ENCODE measurements around the gene IL13RA1.
"Not testable (repeated sequence)": the region's sequence is repeated elsewhere in the genome, so short reads cannot be mapped to it uniquely, and the experiment has no call there.

Gene IL13RA1

DNA sequence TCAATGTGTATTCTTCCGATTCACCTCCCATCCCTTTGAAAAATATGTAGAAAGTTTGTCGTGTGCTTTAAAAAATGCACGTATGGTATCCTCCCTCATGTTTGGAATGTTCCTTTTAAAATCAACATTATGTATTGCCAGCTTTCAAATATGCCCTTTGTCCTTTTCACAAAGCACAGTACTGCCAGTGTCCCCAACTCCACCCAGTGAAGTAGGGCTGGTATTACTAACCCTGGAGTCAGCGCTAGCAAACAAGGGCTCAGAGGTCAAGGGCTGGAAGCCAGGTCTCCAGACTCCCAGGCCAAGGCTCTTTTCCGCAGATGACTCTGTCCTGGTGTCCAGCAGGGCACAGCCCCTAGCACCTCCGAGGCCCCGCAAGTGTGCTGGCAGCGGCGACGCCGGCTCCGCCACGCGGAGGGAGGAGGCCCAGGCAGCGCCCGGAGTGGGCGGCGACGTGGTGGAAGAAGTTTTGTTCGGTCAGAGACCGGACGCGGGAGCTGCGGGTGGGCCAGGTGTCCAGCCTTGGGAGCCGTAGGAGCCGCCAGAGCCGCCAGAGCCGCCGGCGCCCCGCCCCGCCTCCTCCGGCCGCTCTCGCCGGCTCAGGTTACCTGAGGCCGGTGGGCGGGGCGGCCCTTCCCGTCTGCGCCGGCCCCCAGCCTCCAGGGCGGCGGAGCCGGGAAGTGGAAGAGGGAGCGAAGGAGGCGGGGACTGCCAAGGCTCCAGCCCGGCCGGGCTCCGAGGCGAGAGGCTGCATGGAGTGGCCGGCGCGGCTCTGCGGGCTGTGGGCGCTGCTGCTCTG, at the start of gene IL13RA1:
TSS of gene IL13RA1 (plus strand) at position 720 of the 799 bp plus-strand sequence. CDS start at position 753, 33 bp downstream.
- peak; percentile 69 for DNase-seq

DNA sequence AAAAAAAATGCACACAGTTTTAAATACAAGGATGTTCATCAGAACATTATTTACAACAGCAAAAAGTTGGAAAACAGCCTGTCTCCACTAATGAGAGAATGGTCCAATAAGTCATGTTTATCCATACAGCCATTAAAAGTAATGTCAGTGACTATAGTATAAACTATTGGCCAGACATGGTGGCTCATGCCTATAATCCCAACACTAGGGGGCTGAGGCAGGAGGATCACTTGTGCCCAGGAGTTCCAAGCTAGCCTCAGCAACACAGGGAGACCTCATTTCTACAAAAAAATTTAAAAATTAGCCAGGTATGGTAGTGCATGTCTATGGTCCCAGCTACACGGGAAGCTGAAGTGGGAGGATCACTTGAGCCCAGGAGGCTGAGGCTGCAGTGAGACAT, 48.1 kb upstream of the IL13RA1 start:
- no peak for DNase-seq

DNA sequence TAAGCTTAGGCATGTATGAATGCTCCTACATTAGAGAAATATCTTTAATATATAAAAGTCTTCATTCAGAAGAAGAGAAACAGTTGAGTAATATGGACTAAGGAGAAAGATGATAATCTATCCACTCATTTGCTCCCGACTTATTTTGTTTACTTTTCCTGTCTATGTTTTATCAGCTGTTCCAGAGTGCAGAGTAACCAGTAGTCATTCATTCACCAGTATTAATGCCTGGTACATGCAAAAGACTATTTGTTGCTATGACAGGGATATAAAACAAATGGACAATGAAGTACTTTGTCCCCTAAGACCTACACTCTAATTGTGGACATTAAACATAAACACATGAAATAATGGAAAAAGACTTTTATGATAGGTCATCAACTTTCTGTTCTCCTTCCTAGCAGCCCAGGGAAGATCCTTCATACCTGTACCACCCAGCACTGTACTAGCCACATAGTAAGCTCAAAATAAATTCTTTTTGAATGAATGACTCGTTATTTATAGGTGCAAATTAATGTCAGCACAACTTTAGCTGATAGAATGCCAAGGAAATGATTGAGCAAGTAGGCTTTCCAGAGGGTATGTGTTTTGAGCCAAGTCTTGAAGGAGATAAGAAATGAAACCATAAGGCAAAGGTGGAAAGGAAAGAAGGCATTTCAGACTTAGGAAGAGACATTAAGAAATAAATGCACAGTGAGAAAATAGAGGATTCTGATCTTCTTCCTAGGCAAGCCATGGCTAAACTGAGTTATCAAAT, 45.0 kb upstream of the IL13RA1 start:
- DNase-seq, result no peak

DNA sequence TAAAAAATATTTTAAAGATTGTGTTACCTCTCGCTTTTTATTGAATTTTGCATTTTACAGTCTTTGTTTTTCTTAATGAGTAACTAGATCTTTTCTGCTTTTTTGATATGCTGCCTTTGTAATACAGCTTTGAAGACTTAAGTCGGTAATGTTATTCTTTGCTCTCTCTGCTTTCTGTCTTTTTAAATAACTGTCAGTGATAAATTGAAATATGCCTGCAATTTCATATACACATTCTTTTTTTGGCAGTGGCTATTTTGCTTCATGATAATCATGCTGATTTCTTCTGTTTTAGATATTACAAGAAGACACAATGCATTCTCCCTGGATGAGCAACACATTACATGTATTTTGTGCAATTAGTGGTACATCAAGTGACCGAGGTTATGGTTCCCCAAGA, 42.0 kb upstream of the IL13RA1 start:
- DNase-seq, result no peak

DNA sequence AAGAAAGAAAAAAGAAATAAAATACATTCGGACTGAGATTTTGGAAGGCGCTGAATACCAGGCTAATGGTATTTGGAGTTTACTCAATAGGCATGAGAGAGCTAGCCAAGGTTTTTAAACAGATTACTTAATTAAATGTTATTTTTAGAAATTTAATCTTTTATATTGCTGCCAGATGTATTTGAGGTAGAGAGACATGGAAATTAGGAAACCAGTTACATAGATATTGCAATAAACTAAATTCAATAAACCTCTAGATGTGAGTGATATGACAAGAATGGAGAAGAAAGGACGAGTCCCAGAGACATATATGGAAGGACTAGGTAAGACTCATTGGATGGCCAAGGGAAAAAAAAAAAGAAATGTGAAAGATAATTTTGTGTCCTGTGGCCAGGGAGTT, 38.5 kb upstream of the IL13RA1 start:
- DNase-seq, result no peak

DNA sequence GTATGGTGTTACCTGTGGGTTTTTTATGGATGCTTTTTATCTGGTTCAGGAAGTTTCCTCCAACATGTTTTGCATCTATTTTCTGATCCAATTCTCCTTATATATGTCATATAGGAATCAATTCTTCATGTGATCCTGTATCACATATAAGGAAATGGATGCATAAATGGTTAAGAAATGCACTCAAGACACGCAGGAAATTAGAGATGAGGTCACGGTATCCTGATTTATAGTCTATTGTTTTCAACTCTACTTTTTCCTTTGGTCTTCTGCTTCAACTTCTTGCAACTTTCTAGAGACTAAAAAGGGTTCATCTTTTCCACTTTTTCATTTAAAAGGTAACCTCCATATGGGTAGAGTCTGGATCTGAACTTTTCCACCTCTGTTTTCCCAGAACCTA, 33.6 kb upstream of the IL13RA1 start:
- DNase-seq, result no peak

DNA sequence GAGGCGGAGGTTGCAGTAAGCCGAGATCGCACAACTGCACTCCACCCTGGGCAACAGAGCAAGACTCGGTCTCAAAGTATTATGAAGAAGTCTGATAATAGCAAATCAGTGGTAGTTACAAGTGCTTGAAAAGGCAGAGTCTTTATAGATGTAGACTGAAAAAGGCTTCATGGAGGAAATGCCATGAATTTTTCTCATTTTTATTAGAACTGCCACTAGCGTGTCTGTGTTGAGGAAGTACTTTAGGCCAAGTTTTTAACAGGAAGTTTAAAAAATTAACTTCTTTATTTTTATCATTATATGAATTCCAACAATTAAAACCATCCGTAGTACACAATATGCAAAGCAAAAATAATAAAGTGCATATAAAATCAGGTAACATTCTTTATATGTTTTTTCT, 32.8 kb upstream of the IL13RA1 start:
- DNase-seq, result no peak

DNA sequence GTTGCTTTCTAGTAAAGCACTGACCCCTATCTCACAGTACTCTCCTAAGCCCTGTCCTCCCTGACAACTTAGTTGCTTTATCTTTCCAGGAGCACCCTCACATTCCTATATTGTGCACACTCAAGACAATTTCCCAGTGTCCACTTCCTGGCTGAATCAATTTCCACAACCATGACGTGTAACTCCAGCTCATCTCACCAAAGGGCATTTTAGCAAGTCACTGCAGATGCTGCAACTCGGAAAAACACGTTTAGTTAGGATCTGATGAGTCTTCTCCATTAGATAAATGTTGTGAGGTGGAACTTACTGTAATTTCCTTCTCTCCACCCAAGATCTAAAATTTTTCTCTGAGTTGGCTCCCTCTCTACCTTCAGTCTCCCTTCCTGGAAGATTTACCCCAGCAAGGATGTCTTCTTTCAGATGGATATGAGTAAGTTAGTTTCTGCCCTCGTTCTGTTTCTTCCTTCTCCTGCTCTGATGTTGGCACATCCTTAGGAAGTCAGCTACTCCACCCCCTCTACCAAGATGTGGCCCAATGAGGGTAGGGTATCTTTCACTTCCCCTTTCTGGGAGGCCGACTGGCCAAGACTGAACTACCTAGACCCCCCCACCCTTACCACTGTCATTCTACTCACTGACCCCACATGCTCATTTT, 28.8 kb upstream of the IL13RA1 start:
- no peak for DNase-seq

DNA sequence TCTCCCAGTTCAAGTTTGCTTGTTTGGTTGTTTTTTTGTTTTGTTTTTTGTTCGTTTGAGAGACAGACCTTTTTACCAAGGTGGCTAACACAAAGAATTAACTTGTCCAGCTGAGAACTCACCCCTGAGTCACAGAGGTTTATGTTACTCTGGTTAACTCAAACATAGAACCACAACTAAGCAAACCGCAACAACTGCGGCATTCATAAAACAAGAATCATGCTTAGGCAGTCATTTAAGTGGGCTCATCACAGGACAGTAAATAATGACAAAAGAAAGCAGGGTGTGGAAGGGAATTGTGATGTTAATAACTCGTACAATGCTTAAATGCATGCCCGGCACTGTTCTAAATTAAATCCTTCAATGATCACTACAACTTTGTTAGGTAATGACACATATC, 24.7 kb upstream of the IL13RA1 start:
- no peak for DNase-seq

DNA sequence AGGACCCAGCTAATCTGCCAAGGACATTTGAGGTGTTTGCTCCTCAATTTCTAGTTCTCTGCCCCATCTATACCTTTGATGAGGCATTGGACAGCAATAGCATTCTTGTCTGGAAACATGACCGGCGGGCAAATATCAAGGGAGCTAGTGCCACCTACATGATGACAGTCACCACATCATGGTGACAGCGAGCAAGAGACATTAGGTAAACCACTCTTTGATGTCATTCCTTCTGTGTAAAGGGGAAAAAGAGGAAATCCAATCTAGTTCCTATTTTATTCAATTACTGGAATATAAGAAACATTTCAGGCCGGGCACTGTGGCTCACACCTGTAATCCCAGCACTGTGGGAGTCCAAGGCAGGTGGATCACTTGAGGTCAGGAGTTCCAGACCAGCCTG, 20.7 kb upstream of the IL13RA1 start:
- no peak for DNase-seq

DNA sequence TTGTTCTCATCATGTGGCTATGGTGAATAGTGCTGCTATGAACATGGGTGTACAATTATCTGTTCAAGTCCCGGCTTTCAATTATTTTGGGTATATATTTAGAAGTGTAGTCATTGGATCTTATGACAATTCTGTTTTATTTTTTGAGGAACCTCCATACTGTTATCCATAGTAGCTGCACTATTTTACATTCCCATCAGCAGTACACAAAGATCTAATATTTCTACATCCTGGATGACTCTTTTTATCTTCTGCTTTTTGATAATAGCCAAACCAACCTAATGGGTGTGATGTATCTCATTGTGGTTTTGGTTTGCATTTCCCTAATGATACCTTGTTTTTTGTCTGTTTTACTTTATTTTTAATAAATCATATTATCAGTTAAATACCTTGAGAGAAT, 12.9 kb upstream of the IL13RA1 start:
- DNase-seq, result no peak

DNA sequence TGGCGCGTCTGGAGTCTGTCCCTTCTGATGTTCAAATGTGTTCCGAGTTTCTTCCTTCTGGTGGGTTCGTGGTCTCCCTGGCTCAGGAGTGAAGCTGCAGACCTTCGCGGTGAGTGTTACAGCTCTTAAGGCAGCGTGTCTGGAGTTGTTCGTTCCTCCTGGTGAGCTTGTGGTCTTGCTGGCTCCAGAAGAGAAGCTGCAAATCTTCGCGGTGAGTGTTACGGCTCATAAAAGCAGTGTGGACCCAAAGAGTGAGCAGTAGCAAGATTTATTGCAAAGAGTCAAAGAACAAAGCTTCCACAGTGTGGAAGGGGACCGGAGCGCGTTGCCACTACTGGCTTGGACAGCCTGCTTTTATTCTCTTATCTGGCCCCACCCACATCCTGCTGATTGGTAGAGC, 11.5 kb upstream of the IL13RA1 start:
- not testable (repeated sequence) for DNase-seq

DNA sequence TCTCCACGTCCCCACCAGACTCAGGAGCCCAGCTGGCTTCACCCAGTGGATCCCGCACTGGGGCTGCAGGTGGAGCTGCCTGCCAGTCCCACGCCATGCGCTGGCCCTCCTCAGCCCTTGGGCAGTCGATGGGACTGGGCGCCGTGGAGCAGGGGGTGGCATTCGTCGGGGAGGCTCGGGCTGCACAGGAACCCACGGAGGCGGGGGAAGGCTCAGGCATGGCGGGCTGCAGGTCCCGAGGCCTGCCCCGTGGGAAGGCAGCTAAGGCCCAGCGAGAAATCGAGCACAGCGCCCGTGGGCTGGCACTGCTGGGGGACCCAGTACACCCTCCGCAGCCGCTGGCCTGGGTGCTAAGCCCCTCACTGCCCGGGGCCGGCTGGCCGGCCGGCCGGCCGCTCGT, 10.6 kb upstream of the IL13RA1 start:
- not testable (repeated sequence) for DNase-seq

DNA sequence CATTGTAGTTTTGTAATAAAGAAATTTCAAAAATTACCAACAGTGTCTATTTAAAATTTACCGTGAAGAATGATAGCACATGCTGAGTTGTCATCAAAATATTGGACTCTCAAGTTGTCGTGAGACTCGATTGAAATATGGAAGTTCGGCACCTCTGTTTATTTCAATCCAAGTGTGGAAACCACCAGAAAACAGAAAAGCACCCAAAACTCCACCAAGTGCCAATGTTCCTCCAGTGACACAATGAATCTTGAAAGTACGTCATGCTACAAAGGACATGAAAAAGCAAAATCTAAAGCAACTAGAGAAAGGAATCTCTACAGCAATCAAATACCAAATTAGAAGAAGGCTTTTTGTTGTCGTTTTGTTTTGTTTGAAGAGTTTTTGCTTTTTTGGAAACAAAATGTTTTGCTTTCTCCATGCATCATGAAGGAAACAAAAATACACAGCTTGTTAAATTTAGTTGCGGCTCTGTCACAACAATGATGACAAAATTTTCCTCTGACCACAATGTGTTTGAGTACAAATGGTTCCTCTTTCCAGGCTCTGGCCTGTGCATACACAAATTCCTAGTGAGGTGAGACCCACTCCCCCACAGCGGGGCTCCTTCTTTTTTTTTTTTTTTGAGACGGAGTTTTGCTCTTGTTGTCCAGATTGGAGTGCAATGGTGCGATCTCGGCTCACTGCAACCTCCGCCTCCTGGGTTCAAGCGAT, 9.6 kb upstream of the IL13RA1 start:
- DNase-seq, result no peak

DNA sequence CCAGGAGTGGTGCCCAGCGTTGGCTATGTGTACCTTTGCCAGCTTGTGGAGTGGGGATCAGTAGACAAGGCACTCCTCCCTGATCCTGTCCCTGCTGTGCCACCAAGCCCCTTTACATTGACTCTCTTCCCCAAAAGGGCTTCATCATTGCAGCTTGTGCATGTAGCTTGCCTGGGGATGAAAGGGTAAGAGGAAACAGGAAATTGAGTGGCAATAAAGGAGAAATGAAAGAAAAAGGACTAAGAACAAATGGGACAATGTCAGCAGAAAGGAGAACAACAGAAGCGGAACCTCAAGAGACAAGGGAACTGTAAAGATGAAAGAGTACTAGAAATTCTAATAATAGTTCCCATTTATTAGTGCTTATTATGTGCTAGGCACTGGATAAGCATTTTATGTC, 8.7 kb upstream of the IL13RA1 start:
- no peak for DNase-seq

DNA sequence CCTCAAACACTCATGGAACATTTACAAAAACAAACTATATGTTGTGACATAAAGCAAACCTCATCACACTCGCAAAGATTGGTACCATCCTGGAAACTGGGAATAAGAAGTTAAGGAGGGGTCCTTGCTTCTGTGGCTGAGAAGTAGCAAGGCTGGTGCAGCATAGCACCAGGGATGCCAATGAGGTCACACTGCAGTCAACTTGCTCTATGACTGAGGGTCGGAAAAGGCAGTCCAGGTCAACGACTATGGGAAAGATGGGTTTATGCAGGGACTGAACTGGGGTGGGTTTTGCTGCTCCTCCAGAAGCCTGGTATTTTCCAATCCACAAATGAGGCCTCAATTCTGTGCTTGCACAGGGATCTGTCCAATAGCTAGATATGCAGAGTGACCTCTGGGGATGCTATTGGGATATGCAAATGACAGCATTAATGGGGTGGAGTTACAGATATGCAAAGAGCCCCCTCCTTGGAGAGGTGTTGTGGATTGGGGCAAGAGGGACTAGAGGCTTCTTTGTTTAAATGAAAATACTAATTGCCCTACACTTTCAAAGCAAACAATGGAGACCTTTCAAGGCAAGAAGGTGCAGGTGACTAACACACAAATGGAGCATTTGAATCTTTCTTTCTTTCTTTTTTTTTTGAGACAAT, 7.2 kb upstream of the IL13RA1 start:
- DNase-seq, result no peak

DNA sequence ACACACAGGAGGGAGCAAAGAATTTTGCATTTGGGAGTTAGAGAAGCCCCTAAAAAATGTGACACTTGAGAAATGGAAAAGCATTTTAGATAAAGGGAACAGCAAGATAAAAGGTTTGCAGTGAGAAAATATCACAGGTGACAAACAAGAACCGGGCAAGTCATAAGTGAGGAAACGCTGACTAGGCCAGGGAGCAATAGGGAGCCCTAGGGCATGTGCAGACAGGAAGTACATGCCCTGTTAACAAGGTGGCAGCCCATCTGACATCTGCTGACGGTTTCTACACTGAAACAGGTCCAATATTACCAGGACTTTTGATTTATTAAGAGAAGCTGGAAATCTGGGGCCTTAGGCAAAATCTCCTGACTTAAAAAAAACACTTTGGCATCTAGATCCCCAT, 4.0 kb upstream of the IL13RA1 start:
- no peak for DNase-seq

DNA sequence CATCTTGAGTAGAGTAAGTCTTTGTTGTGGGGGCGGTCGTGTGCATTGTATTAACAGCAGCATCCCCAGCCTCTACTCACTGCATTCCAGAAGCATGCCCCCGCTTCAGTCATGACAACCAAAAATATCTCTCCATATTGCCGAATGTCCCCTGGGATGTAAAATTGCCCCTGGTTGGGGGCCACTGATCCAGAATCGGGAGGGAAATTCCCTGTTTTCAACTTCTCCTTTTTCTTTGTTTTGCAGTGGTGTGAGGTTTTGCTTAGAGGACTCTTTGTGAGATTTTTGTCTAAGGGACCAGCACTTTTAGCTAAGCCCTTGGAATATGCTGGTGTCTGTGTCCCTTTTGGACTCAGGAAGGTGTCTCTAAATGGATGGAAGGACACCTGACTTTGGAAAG, 3.0 kb upstream of the IL13RA1 start:
- no peak for DNase-seq

DNA sequence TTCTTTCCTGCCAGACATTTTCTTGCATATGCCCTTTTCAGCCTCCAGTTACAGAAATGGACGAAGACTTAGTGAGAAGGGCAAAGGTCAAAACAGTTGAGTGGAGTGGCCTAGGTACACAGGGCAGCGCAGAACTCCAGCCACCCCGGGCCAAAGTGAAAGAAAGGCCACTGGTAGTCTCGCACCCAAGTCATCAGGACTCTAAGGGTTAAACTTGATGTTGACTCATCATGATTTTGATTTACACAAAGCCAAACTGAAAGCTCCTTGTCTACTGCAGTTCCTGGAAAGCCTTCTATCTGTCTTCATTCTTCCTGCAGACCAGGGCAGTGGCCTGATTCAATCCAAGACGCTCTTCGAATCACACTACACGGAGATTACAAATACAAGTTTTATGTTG, 2.6 kb upstream of the IL13RA1 start:
- DNase-seq, result no peak

DNA sequence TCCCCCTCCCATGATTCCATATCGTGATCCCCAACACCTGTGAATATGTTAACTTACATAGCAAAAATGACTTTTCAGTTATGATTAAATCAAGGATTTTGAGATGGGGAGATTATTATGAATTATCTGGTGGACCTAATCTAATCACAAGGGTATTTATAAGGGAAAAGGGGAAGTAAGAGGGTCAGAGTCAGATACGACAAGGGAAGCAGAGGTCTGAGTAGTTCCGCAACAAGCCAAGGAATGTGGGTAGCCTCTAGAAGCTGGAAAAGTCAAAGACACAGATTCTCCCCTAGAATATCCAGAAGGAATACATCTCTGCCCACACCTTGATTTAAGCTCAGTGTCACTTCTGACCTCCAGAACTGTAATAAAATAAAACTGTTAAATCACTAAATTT, 1.0 kb upstream of the IL13RA1 start:
- no peak for DNase-seq

DNA sequence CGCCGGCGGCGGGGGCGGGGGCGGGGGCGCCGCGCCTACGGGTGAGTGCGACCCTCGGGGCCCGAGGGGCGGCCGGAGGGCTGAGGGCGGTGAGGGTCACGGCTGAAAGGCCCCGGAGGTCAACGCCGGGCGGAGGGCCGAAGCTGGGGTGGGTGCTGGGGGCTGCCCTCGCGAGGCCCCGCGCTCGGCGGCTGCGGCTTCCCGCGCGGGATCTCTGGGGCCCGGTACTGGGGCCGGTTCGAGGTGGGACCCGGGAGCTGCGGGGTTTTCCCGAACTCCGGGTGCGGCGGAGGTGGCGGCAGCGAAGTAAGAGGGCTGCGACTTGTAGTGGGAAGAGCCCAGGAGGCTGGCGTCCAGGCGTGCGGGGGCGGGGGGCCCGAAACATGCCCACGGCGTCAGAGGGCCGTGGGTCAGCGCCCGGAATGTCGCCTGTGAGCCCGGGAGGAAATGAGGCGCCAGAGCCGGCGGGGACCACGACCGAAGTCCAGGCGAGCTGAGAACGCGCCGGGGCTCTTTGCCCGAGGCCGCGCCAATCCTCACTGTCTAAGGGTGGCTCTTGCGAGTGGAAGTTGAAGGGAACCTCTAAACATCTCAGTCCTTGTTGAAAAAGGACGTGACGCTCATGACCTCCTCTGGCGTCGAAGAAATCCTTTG, 407 bp downstream of the IL13RA1 start:
- DNase-seq, result no peak

DNA sequence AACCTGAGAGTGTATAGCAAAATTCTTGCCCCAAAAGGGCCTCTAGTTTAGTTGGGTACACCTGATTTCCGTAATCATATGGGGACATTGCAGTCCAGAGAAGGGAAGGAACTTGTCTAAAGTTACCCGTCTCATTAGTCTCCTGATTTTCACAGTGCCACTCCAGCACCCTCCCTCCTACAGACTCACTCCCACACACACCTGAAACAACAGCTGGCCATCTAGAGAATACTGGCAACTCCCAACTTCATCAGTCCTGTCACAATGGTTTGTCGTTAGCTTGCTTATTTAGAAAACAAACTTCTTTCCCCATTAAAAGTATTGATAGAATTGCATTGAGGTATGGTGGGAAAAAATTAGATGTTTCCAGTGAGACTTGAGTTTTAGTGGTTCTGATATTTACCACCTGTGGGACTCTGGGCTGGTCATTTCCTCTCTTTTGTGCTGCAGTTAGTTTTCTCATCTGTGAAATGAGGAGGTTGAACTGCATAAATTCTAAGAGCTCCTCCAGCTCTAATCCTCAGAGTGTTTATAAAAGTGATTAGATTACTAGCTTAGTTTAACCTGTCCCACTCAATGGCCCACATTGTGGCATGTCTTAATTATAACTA, 1.7 kb downstream of the IL13RA1 start:
- DNase-seq, result no peak
